ENCODE data around the gene MMP26.
"Not testable (repeated sequence)": the region's sequence is repeated elsewhere in the genome, so short reads cannot be mapped to it uniquely, and the experiment has no call there.

MMP26 gene

DNA sequence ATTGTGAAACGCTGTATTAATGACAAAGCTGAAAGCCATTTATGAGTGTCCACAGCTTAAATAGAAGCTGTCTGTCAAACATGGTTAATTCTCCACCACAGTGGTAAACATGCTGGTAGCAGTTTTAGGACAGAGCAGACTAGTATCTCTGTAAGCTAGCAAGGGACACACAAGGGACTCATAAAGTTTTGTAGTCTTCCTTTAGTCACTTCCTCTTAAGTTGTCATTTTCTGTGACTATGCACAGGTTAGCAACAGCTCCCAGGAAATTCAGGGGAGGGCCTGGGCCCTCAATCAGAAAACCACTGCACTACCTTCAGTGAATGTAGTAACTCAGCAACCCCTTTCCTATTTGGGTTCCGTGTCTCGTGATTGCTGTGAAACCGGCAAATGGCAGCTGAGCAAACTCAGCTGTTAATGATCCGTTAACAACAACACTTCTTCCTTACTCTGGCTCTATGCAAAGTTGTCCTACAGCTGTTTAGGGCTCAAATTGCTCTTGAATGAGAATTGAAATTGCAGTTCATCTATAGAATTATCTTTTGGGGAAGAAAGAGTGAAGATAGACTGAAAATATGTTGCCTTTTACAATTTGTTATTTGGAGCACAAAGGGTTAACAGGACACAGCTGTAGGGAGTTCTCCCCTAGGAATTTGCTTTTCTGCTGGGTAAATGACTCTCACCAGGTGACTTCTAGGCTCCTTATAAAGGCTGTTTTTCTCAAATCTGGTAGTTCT, at the start of gene MMP26:
TSS of gene MMP26 (plus strand) at position 731 of the 736 bp plus-strand sequence.
- DNase-seq, result no peak

GRCh38 chr11:4658629-4659445, 45.7 kb upstream of the MMP26 start:
- DNase-seq, result no peak

- no peak for DNase-seq
These were observed 41.7 kb upstream of the MMP26 start for GRCh38 chr11:4662876-4663275.

GRCh38 chr11:4664183-4664582, 40.4 kb upstream of the MMP26 start:
- DNase-seq, result no peak

GRCh38 chr11:4664786-4665185, 39.8 kb upstream of the MMP26 start:
- no peak for DNase-seq

DNA sequence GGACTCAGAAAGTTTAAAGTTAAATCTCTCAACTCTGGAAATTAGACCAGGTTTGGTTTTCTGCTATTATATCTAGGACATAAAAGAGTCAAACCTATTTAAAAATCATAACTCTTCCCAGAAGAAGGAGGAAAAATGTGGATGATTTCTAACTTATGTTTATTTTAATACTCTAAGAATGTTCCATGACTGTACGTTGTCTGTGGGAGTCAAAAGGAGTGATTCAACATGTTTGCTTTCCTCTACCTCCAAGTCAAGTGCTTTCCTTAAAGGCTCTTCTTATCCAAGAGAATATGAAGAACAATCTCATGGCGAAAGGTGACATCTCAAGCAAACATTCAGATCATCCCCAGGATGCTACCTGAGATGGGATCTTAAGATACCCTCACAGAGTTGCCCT, 39.2 kb upstream of the MMP26 start:
- no peak for DNase-seq

DNA sequence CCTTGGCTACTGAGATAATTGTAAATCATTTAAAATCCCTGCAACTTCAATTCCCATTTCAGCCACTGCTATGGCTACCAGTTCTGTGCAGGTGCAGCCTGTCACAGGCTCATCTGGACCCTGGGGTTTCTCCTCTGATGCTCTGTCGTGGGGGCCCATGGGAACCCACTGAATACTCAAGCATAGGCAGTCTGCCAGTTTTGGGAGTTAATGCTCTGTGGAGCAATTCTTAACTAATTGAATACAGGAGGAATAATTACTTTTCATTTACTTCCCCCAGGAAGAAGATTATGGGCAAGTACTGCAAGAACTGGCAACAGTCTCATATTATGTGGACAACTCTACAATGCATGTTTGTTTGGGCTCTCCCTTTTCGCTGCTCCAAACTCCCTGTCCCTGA, 32.8 kb upstream of the MMP26 start:
- DNase-seq, result no peak

DNA sequence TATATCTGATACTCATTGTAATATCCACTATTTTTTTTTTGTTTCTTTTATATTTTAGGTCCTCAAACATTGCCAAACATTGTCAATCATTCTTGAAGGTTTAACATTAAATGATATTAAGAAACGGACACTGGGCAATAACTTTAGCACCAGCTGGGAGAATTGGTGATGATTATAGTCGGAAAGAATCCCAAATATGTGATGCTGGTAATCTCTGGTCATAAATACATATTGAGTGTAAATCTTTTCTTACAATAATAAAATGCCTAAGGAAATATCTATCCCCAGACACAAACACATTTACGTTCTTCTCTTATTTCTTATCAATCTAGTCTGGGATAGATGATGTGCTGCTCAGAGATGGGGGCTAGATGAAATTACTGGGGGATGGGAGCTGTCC, 32.1 kb upstream of the MMP26 start:
- no peak for DNase-seq

- DNase-seq, result no peak
These were observed 30.8 kb upstream of the MMP26 start for GRCh38 chr11:4673781-4674180.

DNA sequence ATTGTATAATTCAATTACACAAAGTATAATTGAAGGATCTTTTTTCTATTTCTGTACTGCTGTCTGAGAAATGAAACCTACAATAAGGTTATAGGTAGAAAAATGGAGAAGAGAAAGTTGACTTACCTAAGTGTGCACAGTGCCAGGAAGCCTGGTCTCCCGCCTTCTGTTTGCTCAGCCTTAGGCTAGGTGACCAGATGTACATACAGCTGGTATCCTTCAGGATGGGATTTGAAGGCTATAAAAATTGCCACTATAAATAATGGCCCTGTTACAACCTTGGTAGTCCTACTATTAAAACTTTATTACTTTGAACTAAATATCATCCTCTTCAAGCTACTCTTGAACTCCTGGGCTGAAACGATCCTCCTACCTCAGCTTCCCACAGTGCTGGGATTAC, 26.6 kb upstream of the MMP26 start:
- DNase-seq, result no peak

- DNase-seq, result no peak
These were observed 24.2 kb upstream of the MMP26 start for GRCh38 chr11:4680341-4680740.

GRCh38 chr11:4682623-4683419, 21.8 kb upstream of the MMP26 start:
- DNase-seq, result no peak

DNA sequence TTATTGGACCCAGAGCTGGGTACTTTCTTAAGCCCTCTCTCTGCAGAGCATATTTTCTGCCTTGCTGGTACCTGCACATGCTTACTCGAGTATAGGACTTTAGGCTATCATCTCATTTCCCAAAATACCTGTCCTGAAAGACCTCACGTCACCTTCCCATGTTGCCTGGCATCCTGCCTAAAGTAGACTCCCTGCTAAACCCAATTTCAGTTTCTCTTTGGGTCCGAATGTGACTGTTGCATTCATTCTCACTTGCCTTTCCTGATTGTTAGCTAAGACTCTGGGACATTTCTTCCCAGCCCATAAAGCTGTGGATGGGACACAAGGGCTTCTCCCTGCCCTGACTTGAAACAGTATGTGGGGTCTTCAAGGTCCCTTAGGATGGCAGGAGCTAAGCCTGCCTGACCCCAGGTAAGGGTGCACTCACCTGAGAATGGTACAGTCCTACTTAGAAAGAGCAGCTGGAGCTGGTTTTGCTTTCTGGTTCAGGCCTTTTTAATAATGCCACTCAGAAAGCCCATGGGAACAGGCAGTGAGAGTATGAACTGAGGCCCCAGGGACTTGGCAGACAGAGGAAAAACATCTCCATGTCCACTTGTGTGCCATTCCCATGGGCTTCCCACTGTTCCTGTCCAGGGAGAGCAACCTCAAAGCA, 19.8 kb upstream of the MMP26 start:
- DNase-seq, result no peak

DNA sequence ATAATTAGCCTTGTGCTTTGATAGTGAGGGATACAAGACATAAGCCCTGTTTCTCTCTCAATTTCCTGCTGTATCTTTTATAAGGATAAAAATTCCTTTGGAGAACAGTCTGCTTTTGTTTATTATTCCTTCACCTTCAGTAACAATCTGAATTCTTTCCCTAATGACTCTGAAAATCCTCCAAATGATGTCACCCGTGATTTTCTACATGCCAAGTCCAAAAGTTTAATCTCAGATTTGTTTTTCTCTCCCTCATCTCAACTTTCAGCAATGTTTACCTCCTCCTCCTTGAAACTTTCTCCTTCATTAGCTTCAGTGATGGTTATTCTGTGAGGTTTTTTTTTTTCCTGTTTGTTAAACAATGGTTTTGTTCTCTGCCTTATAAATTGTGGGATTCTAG, 9.1 kb upstream of the MMP26 start:
- DNase-seq, result no peak

GRCh38 chr11:4697585-4697984, 7.0 kb upstream of the MMP26 start, which contains the start of gene OR51E2:
Gene OR51E2, minus strand, starts transcription at chr11:4697853. Its CDS starts 15,142 bp downstream, at chr11:4682711.
- DNase-seq, result no peak

GRCh38 chr11:4699697-4700435, 4.7 kb upstream of the MMP26 start:
- no peak for DNase-seq

- DNase-seq, result no peak
These were observed 4.2 kb upstream of the MMP26 start for GRCh38 chr11:4700436-4700820.

- DNase-seq, result no peak
These were observed 278 bp downstream of the MMP26 start for GRCh38 chr11:4704790-4705334.

DNA sequence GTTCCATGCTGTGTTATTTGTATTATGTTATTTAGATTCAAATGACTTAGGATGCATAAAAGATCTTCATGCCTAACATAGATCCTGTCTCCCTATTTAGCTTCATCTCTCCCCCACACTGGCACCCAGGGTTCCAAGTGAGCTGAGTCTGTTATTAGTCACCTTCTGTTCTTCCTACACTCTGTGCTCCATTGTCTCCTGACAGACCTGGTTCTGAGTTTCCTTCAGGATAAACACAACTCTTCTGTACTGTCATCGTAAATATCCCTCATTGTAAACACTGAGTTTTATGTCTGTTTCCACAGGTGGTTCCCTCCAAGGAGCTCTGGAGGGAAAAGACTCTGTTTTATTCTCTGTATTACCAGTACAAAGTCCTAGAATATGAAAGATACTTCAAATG, 8.7 kb downstream of the MMP26 start:
- no peak for DNase-seq

GRCh38 chr11:4714300-4714699, 9.7 kb downstream of the MMP26 start:
- no peak for DNase-seq

DNA sequence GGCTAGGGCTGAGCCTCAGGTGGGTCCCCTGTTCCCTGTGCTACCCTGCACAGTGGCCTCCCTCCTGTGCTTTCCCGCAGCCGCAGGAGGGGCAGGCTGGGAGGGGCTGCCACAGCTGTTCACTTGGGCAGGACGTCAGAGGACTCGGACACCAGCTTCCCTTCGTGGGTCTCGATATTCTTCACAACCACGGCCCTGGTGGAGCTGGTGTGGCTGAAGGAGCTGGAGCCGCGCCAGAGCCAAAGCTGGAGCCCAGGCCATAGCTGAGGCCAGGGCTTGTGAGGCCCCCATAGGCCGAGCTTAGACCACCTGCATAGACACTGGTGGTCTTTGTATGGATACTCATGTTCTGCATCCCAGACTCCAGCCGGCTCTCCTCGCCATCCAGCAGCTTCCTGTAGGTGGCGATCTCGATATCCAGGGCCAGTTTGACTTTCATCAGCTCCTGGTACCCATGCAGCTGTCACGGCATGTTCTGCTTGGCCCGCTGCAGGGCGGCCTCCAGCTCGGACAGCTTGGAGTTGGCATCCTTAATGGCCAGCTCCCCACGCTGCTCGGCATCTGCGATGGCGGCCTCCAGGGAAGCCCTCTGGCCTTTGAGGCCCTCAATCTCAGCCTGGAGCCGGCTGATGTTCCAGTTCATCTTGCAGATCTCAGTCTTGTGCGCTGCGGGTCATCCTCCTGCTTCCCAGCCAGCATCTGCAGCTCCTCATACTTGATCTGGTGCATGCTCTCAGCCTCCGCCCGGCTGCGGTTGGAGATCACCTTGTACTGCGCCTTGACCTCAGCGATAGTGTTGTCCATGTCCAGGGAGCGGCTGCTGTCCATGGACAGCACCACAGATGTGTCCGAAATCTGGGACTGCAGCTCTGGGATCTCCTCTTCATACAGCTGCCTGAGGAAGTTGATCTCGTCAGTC, 18.3 kb downstream of the MMP26 start:
- DNase-seq, result not testable (repeated sequence)
